Astrocyte (in vitro differentiated cells and primary cell): ENCODE data around the gene CCDC6. TPM values are rescaled to one million over a fixed set of nuclear protein-coding genes. Genes with fewer than 3 reads are reported as not detected.

Source experiments
- DNase-seq: peaks from one replicate; pipeline ENCODE4 v3.0.0-alpha.2; 2010; ENCODE audit warnings: low read depth
- FAIRE-seq: peaks from 2 replicates; lab custom pipeline; 2011; peaks lifted over from hg19 to GRCh38; lab: Jason Lieb, UNC
- H2AFZ ChIP-seq: 2 replicates; pipeline ENCODE4 v1.6.0; 2012; ENCODE audit warnings: low read depth, low read length, inconsistent platforms
- H3K27ac ChIP-seq: 2 replicates; pipeline ENCODE4 v1.5.1; 2011; ENCODE audit warnings: low read depth, low read length, inconsistent platforms
- H3K27me3 ChIP-seq: 2 replicates; pipeline ENCODE4 v1.6.0; 2011; ENCODE audit warnings: low read length, inconsistent platforms; ENCODE audit not compliant: insufficient read depth
- H3K36me3 ChIP-seq: 2 replicates; pipeline ENCODE4 v1.5.1; 2011; ENCODE audit warnings: low read length, inconsistent platforms; ENCODE audit not compliant: insufficient read depth
- H3K4me1 ChIP-seq: 2 replicates; pipeline ENCODE4 v1.5.1; 2011; ENCODE audit warnings: low read length, inconsistent platforms; ENCODE audit not compliant: insufficient read depth
- H3K4me2 ChIP-seq: 2 replicates; pipeline ENCODE4 v1.6.0; 2012; ENCODE audit warnings: low read length, inconsistent platforms
- H3K4me3 ChIP-seq: 2 replicates; pipeline ENCODE4 v1.5.1; 2011; ENCODE audit warnings: low read depth, mild to moderate bottlenecking, low read length, inconsistent platforms; ENCODE audit not compliant: insufficient read depth
- H3K79me2 ChIP-seq: 2 replicates; pipeline ENCODE4 v1.6.0; 2012; ENCODE audit warnings: mild to moderate bottlenecking, low read length, inconsistent platforms; ENCODE audit not compliant: insufficient read depth
- H3K9ac ChIP-seq: 2 replicates; pipeline ENCODE4 v1.6.0; 2012; ENCODE audit warnings: mild to moderate bottlenecking, low read length, inconsistent platforms
- H3K9me3 ChIP-seq: 2 replicates; pipeline ENCODE4 v1.5.1; 2012; ENCODE audit warnings: low read depth, mild to moderate bottlenecking, low read length, inconsistent platforms; ENCODE audit not compliant: insufficient read depth
- H4K20me1 ChIP-seq: 2 replicates; pipeline ENCODE4 v1.6.0; 2012; ENCODE audit warnings: low read length, inconsistent platforms; ENCODE audit not compliant: insufficient read depth
- H3K27ac Mint-ChIP-seq: one replicate; pipeline ENCODE4 v1.8.0; 2021; ENCODE audit warnings: mild to moderate bottlenecking, mixed read lengths; ENCODE audit not compliant: unreplicated experiment
- H3K27me3 Mint-ChIP-seq: one replicate; pipeline ENCODE4 v1.8.0; 2021; ENCODE audit warnings: low read depth, mixed read lengths; ENCODE audit not compliant: unreplicated experiment
- H3K36me3 Mint-ChIP-seq: one replicate; pipeline ENCODE4 v1.8.0; 2021; ENCODE audit warnings: low read depth, mixed read lengths; ENCODE audit not compliant: unreplicated experiment
- H3K4me1 Mint-ChIP-seq: one replicate; pipeline ENCODE4 v1.8.0; 2021; ENCODE audit warnings: low read depth, mixed read lengths; ENCODE audit not compliant: unreplicated experiment
- H3K4me3 Mint-ChIP-seq: one replicate; pipeline ENCODE4 v1.8.0; 2021; ENCODE audit warnings: mild to moderate bottlenecking, moderate library complexity, mixed read lengths; ENCODE audit not compliant: unreplicated experiment
- H3K9me3 Mint-ChIP-seq: one replicate; pipeline ENCODE4 v1.8.0; 2021; ENCODE audit warnings: mild to moderate bottlenecking, mixed read lengths; ENCODE audit not compliant: unreplicated experiment
- CTCF ChIP-seq: IDR thresholded peaks from 2 replicates; pipeline ENCODE4 v1.5.1; 2011; ENCODE audit warnings: low read depth, mild to moderate bottlenecking, inconsistent platforms, low read length, moderate library complexity; ENCODE audit not compliant: insufficient read depth
- EZH2 ChIP-seq: IDR thresholded peaks from 2 replicates; pipeline ENCODE4 v1.6.1; 2012; ENCODE audit warnings: mild to moderate bottlenecking, low read length, inconsistent platforms; ENCODE audit not compliant: insufficient read depth
- total RNA-seq: library from RNA; stranded (reverse); gene quantifications from 2 replicates; pipeline ENCODE4 v1.2.1, GENCODE V29; 2021

CCDC6 gene
- total RNA-seq, 1 donor from 2014 or later: 69.4 TPM

- no peak overlapping the region for H3K27ac Mint-ChIP-seq
- no peak overlapping the region for H3K27ac ChIP-seq
These were observed 102.6 kb downstream of the CCDC6 start for GRCh38 chr10:59803714-59804113.

GRCh38 chr10:59801171-59801570 lies 105.2 kb downstream of the CCDC6 start:
- Histone ChIP-seq H3K79me2 (no peaks in the 10 kb centered on the region), H3K4me1 (no peaks in the 10 kb centered on the region), H3K4me3 (no peak overlapping the region), H4K20me1 (no peaks in the 10 kb centered on the region), H2AFZ (no peak overlapping the region), H3K9me3 (no peaks in the 10 kb centered on the region), H3K27ac (no peak overlapping the region), H3K27me3 (no peaks in the 10 kb centered on the region), H3K36me3 (peaks cover 27% of the 10 kb centered on the region), H3K9ac (no peak overlapping the region), H3K4me2 (no peak overlapping the region)
- TF ChIP-seq CTCF: no peak
- no peak for TF ChIP-seq EZH2
- peaks cover 3% of the 10 kb centered on the region for H3K4me1 Mint-ChIP-seq
- peaks cover 28% of the 10 kb centered on the region for H3K36me3 Mint-ChIP-seq
- no peaks in the 10 kb centered on the region for H3K27me3 Mint-ChIP-seq
- H3K9me3 Mint-ChIP-seq: no peaks in the 10 kb centered on the region
- FAIRE-seq (no peak), DNase-seq (peak; percentile 28)
- no peak overlapping the region for H3K27ac Mint-ChIP-seq
- H3K4me3 Mint-ChIP-seq: no peak overlapping the region

More at GRCh38 chr10:59803714-59804113, 102.6 kb downstream of the CCDC6 start:
- H3K9me3 Mint-ChIP-seq: no peaks in the 10 kb centered on the region
- DNase-seq: no peak
- no peak overlapping the region for H3K9ac ChIP-seq
- FAIRE-seq: no peak
- no peaks in the 10 kb centered on the region for H3K27me3 Mint-ChIP-seq
- no peaks in the 10 kb centered on the region for H4K20me1 ChIP-seq
- H3K4me1 Mint-ChIP-seq: peaks cover 3% of the 10 kb centered on the region
- H3K79me2 ChIP-seq: no peaks in the 10 kb centered on the region
- no peaks in the 10 kb centered on the region for H3K4me1 ChIP-seq
- peaks cover 33% of the 10 kb centered on the region for H3K36me3 ChIP-seq
- H2AFZ ChIP-seq: no peak overlapping the region
- TF ChIP-seq EZH2: no peak
- no peak for TF ChIP-seq CTCF
- no peaks in the 10 kb centered on the region for H3K9me3 ChIP-seq
- no peak overlapping the region for H3K4me2 ChIP-seq
- no peak overlapping the region for H3K4me3 ChIP-seq
- H3K36me3 Mint-ChIP-seq: peaks cover 21% of the 10 kb centered on the region
- no peaks in the 10 kb centered on the region for H3K27me3 ChIP-seq
- H3K4me3 Mint-ChIP-seq: no peak overlapping the region

GRCh38 chr10:59799421-59799820 lies 106.9 kb downstream of the CCDC6 start:
- Histone ChIP-seq H3K4me3 (no peak overlapping the region), H2AFZ (no peak overlapping the region), H3K4me1 (no peaks in the 10 kb centered on the region), H3K27ac (no peak overlapping the region), H3K9ac (no peak overlapping the region), H4K20me1 (no peaks in the 10 kb centered on the region), H3K36me3 (peaks cover 17% of the 10 kb centered on the region), H3K27me3 (no peaks in the 10 kb centered on the region), H3K9me3 (no peaks in the 10 kb centered on the region), H3K4me2 (no peak overlapping the region), H3K79me2 (no peaks in the 10 kb centered on the region)
- FAIRE-seq (no peak), DNase-seq (no peak)
- Mint-ChIP-seq H3K4me1 (peaks cover 3% of the 10 kb centered on the region), H3K27me3 (no peaks in the 10 kb centered on the region), H3K4me3 (no peak overlapping the region), H3K27ac (no peak overlapping the region), H3K9me3 (no peaks in the 10 kb centered on the region), H3K36me3 (peaks cover 23% of the 10 kb centered on the region)
- TF ChIP-seq EZH2: no peak
- no peak for TF ChIP-seq CTCF
